ENCODE data around the gene GRM7.

DNA sequence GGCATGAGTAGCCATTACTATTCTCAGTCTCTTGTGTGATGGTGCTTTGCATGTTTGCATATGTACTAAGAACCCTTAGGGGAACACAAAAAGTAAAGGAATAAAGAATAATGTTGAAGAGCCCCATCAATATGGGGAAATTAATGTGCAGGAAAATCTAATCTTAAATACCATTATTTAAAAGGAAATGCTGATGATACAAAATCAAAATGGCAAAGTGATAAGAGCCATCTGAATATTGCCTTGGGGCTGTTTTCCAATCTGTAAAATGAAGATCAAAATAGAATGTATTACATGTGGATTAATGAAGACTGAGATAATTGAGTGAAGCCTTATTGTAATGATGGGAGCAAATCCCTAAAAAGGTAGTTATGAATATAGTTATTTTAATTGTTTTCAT lies 771.4 kb downstream of the GRM7 start:
- TF ChIP-seq, protein P1, sequence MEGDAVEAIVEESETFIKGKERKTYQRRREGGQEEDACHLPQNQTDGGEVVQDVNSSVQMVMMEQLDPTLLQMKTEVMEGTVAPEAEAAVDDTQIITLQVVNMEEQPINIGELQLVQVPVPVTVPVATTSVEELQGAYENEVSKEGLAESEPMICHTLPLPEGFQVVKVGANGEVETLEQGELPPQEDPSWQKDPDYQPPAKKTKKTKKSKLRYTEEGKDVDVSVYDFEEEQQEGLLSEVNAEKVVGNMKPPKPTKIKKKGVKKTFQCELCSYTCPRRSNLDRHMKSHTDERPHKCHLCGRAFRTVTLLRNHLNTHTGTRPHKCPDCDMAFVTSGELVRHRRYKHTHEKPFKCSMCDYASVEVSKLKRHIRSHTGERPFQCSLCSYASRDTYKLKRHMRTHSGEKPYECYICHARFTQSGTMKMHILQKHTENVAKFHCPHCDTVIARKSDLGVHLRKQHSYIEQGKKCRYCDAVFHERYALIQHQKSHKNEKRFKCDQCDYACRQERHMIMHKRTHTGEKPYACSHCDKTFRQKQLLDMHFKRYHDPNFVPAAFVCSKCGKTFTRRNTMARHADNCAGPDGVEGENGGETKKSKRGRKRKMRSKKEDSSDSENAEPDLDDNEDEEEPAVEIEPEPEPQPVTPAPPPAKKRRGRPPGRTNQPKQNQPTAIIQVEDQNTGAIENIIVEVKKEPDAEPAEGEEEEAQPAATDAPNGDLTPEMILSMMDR (tag by site-specific recombination; IDR thresholded peaks at IDR 0.05), result no peak
- TF ChIP-seq ZNF610 (tag by site-specific recombination; IDR thresholded peaks at IDR 0.05; ENCODE audit: borderline replicate concordance), result no peak
- no peak for TF ChIP-seq GLI4 (tag by site-specific recombination; IDR thresholded peaks at IDR 0.05)
- no peak for TF ChIP-seq ZNF777 (tag by site-specific recombination; IDR thresholded peaks at IDR 0.05; ENCODE audit: borderline replicate concordance)
- TF ChIP-seq TCF7L2 (IDR thresholded peaks at IDR 0.05; ENCODE audit: borderline replicate concordance, low read depth, low read length), result no peak
- no peak for TF ChIP-seq ZNF184 (tag by site-specific recombination; IDR thresholded peaks at IDR 0.05)
- TF ChIP-seq HOXA7 (CRISPR knock-in tag; IDR thresholded peaks at IDR 0.05; ENCODE audit: borderline replicate concordance), result no peak
- TF ChIP-seq, protein P2, sequence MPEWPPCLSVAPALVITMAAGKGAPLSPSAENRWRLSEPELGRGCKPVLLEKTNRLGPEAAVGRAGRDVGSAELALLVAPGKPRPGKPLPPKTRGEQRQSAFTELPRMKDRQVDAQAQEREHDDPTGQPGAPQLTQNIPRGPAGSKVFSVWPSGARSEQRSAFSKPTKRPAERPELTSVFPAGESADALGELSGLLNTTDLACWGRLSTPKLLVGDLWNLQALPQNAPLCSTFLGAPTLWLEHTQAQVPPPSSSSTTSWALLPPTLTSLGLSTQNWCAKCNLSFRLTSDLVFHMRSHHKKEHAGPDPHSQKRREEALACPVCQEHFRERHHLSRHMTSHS (tag by site-specific recombination; IDR thresholded peaks at IDR 0.05), result no peak
